ENCODE measurements around the gene CITED4.

- no peak for TF ChIP-seq POLR2A (IDR thresholded peaks at IDR 0.05; ENCODE audit: low read depth, low read length)
- TF ChIP-seq TAF1 (IDR thresholded peaks at IDR 0.05; ENCODE audit: borderline replicate concordance, low read depth, low read length) = no peak
Measured at GRCh38 chr1:40857737-40858136, 4.4 kb downstream of the CITED4 start.

Measured in GM12892 (cell line).